ENCODE data around the gene CRABP1.

GRCh38 chr15:78391781-78392180 lies 51.6 kb downstream of the CRABP1 start:
- no peak for TF ChIP-seq CTCF (IDR thresholded peaks at IDR 0.05)
- no peak for TF ChIP-seq POLR2A (IDR thresholded peaks at IDR 0.05)

All from right lobe of liver (tissue), 4 donors.